22Rv1 (cell line): ENCODE measurements around the gene MINPP1.
"Not testable (repeated sequence)": the region's sequence is repeated elsewhere in the genome, so short reads cannot be mapped to it uniquely, and the experiment has no call there.

Source experiments
- H3K27ac ChIP-seq: fragments of 450-650 bp; 2 replicates; pipeline ENCODE4 v1.5.1; 2017
- ZFX ChIP-seq: fragments of 450-650 bp; IDR thresholded peaks from 2 replicates; pipeline ENCODE4 v1.6.1; 2017; ENCODE audit warnings: antibody characterized with exemption, borderline replicate concordance
- TF ChIP-seq, protein P1 (sequence below): fragments of 450-650 bp; IDR thresholded peaks from 2 replicates; pipeline ENCODE4 v1.5.1; 2017; ENCODE audit warnings: mild to moderate bottlenecking

The MINPP1 gene

GRCh38 chr10:87504640-87505365 is at the start of gene MINPP1:
Gene MINPP1 (plus strand): TSS chr10:87504893. CDS start chr10:87504916, 23 bp downstream.
- peak within 1 kb of the TSS; percentile 76 for H3K27ac ChIP-seq
- TF ChIP-seq, protein P1, sequence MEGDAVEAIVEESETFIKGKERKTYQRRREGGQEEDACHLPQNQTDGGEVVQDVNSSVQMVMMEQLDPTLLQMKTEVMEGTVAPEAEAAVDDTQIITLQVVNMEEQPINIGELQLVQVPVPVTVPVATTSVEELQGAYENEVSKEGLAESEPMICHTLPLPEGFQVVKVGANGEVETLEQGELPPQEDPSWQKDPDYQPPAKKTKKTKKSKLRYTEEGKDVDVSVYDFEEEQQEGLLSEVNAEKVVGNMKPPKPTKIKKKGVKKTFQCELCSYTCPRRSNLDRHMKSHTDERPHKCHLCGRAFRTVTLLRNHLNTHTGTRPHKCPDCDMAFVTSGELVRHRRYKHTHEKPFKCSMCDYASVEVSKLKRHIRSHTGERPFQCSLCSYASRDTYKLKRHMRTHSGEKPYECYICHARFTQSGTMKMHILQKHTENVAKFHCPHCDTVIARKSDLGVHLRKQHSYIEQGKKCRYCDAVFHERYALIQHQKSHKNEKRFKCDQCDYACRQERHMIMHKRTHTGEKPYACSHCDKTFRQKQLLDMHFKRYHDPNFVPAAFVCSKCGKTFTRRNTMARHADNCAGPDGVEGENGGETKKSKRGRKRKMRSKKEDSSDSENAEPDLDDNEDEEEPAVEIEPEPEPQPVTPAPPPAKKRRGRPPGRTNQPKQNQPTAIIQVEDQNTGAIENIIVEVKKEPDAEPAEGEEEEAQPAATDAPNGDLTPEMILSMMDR, result no peak
- no peak for TF ChIP-seq ZFX

GRCh38 chr10:87456586-87457220 is 48.0 kb upstream of the MINPP1 start:
- H3K27ac ChIP-seq, result not testable (repeated sequence)

DNA sequence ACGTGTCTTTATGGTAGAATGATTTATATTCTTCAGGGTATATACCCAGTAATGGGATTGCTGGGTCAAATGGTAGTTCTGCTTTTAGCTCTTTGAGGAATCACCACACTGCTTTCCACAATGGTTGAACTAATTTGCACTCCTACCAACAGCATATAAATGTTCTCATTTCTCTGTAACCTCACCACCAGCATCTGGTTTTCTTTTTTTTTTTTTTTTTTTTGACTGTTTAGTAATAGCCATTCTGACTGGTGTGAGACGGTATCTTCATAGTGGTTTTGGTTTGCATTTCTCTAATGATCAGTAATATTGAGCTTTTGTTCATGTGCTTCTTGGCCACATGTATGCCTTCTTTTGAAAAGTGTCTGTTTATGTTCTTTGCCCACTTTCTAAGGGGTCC is 42.9 kb upstream of the MINPP1 start:
- not testable (repeated sequence) for H3K27ac ChIP-seq

DNA sequence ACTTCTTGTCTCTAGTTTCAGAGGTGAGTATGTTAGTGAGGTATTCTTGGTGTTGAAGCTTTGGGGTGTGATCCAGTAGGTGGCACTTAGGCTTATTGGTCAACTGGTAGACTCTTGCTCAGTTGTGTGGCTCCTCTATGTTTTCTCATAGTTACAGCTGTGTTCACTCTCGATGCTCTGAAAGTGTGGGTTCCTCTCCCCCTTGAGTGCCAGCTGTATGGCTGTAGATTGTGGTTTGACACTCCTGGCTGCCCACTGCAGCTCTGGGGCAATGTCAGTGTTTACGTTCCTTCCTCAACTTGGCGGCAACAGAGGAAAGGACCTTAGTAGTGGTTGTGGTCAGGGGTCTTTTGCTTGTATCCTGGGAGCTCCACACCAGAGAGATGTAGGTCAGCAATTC is 37.8 kb upstream of the MINPP1 start:
- H3K27ac ChIP-seq, result not testable (repeated sequence)

DNA sequence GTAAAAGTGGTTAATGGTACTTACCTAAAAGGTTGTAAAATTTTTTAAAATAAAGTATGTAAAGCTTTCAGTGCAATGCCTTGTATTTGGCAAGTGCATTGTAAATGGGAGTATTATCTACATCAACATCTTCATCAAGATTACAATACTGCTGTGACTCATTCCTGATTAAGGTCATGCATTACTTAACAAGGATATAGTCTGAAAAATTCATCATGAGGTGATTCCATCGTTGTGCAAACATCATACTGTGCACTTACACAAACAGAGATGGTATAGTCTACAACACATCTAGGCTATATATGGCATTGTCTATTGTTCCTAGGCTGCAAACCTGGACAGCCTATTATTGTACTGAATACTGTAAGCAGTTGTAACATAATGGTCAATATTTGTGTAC is 16.0 kb upstream of the MINPP1 start:
- peak overlapping the region; percentile 64 for H3K27ac ChIP-seq

DNA sequence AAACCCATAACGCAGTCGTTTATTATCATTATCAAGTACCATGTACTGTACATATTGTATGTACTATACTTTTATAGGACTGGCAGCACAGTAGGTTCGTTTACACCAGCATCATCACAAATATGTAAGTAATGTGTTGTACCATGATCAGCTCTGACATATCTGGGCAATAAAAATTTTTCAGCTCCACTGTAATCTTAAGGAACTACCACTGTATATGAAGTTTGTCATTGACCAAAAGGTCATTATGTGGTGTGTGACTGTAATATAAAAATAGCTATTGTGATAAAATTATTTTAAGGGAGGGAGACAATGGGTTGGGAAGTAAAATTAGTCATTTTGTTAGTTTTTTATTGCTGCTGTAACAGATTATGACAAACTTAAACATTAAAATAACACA is 14.4 kb upstream of the MINPP1 start:
- H3K27ac ChIP-seq, result not testable (repeated sequence)

DNA sequence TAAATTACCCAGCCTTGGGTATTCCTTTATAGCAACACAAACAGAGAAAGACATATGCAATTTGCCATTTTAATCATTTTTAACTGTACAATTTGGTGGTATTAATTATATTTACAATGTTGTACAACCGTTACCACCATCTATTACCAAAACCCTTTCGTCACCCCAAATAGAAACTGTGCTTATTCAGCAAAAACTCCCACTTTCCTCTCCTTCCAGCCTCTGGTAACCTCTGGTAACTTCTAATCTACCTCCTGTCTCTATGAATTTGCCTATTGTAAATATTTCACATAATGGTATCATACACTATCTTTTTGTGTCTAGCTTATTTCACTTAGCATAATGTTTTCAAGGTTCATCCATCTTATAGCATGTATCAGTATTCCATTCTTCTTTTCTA is 12.2 kb upstream of the MINPP1 start:
- H3K27ac ChIP-seq, result not testable (repeated sequence)

GRCh38 chr10:87495446-87495845 is 9.2 kb upstream of the MINPP1 start:
- H3K27ac ChIP-seq, result not testable (repeated sequence)

DNA sequence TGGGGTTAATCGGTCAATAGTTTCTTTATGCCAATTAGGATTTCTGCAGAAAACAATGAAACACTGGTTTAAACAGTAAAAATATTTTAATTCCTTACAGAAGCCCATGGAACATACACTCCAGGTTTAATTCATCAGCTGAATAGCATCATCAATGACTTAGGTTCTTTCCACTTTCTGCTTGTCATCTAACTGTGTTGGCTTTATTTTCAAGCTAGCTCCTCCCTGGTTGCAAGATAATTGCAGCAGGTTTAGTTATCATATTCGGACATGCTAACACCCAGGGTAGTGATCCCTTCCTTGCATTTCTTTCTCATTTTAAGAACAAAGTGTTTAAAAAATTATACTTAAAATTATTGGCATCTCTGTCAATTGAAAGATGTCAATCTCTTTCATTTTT is 7.3 kb upstream of the MINPP1 start:
- H3K27ac ChIP-seq, result not testable (repeated sequence)

GRCh38 chr10:87498106-87498789 is 6.4 kb upstream of the MINPP1 start:
- not testable (repeated sequence) for H3K27ac ChIP-seq

DNA sequence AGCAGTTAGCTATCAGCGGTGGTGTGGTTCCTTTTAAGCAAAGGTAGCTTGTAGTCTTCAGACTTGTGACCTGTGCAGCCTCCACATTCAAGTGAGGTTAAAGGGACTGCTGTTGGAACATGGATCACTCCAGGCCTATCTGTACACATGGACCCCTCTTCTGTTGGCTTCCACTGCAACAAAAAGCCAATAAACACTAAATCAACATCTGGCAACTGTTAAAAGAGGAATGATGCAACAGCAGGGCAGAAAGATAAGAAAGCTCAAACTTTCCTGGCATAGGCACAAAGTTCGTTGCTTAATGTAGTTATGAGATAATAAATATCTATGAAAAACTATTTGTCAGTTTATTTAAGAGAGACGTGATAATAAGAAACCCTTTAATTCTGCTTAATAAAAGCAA is 4.0 kb upstream of the MINPP1 start:
- TF ChIP-seq, protein P1, result no peak
- no peak for TF ChIP-seq ZFX
- H3K27ac ChIP-seq, result peak overlapping the region; percentile 43

- TF ChIP-seq, protein P1, result no peak
- TF ChIP-seq ZFX, result no peak
- H3K27ac ChIP-seq, result no peak overlapping the region
These were observed 1.3 kb upstream of the MINPP1 start for GRCh38 chr10:87503401-87503800.
